ENCODE measurements around the gene SLC44A4. TPM values are rescaled to one million over a fixed set of nuclear protein-coding genes. Genes with fewer than 3 reads are reported as not detected.

SLC44A4 gene
- total and polyA plus RNA-seq, 3 donors from 2014 or later: 0.87 to 6.3 (median 1.2) TPM

GRCh38 chr6:31892821-31893220, 14.0 kb upstream of the SLC44A4 start:
- H3K27me3 ChIP-seq: no peaks in the 10 kb centered on the region
- H3K4me1 ChIP-seq: peaks cover 12% of the 10 kb centered on the region
- H3K9me3 ChIP-seq: no peaks in the 10 kb centered on the region
- no peak for TF ChIP-seq POLR2A (IDR thresholded peaks at IDR 0.05)
- no peak for TF ChIP-seq CTCF (IDR thresholded peaks at IDR 0.05)
- no peak for DNase-seq
- H3K27ac ChIP-seq: no peak overlapping the region
- H3K36me3 ChIP-seq (ENCODE audit: low read depth, missing control alignments): no peaks in the 10 kb centered on the region
- 57 to 80% methylated on average over 1 to 6 of the region's 6 CpGs for WGBS, 2 donors
- intact Hi-C loops (cut with DNase I; ENCODE audit: low total_unique reads): no loop called here
- no peak overlapping the region for H3K4me3 ChIP-seq

- no peak for TF ChIP-seq CTCF (IDR thresholded peaks at IDR 0.05)
- no peak for TF ChIP-seq POLR2A (IDR thresholded peaks at IDR 0.05)
- Histone ChIP-seq H3K4me3 (no peak overlapping the region), H3K36me3 (ENCODE audit: low read depth, missing control alignments) (no peaks in the 10 kb centered on the region), H3K9me3 (no peaks in the 10 kb centered on the region), H3K4me1 (no peaks in the 10 kb centered on the region), H3K27ac (no peak overlapping the region), H3K27me3 (no peaks in the 10 kb centered on the region)
- WGBS, 2 donors: 86 to 92% methylated on average over 3 of the region's 3 CpGs
- no peak for DNase-seq
- intact Hi-C loops (cut with DNase I; ENCODE audit: low total_unique reads): no loop called here
These were observed 10.7 kb upstream of the SLC44A4 start for GRCh38 chr6:31889331-31889972.

- Histone ChIP-seq H3K27me3 (no peaks in the 10 kb centered on the region), H3K4me1 (no peaks in the 10 kb centered on the region), H3K9me3 (no peaks in the 10 kb centered on the region), H3K4me3 (no peak overlapping the region), H3K27ac (no peak overlapping the region), H3K36me3 (ENCODE audit: low read depth, missing control alignments) (no peaks in the 10 kb centered on the region)
- 81 to 82% methylated on average over 13 to 39 of the region's 43 CpGs for WGBS, 2 donors
- DNase-seq: no peak
- intact Hi-C loops (cut with DNase I; ENCODE audit: low total_unique reads): no loop called here
- TF ChIP-seq POLR2A (IDR thresholded peaks at IDR 0.05): no peak
- peak; percentile 21 to 68 (median 47) for TF ChIP-seq CTCF (IDR thresholded peaks at IDR 0.05)
These were observed 9.8 kb upstream of the SLC44A4 start for GRCh38 chr6:31888276-31889258.

- intact Hi-C loops (cut with DNase I; ENCODE audit: low total_unique reads): no loop called here
- 73 to 91% methylated on average over 9 to 19 of the region's 19 CpGs for WGBS, 2 donors
- Histone ChIP-seq H3K4me1 (no peaks in the 10 kb centered on the region), H3K36me3 (ENCODE audit: low read depth, missing control alignments) (no peaks in the 10 kb centered on the region), H3K4me3 (no peak overlapping the region), H3K27ac (no peak overlapping the region), H3K9me3 (no peaks in the 10 kb centered on the region), H3K27me3 (no peaks in the 10 kb centered on the region)
- TF ChIP-seq CTCF (IDR thresholded peaks at IDR 0.05) (no peak), POLR2A (IDR thresholded peaks at IDR 0.05) (no peak)
- DNase-seq: no peak
These were observed 8.6 kb upstream of the SLC44A4 start for GRCh38 chr6:31887173-31888007.
